PC-3 (cell line): ENCODE measurements around the gene GSTM2. TPM values are rescaled to one million over a fixed set of nuclear protein-coding genes. Genes with fewer than 3 reads are reported as not detected.

Experiments
- ATAC-seq: fragments of 200-7000 bp; cut with Tn5 transposase; 2 replicates; pipeline ENCODE4 v1.9.1; 2020; ENCODE audit warnings: mild to moderate bottlenecking, moderate library complexity
- BruUV-seq: library from RNA; stranded (reverse); fragments of 400-500 nt; replicated peaks from 2 replicates; lab custom pipeline; 2021; lab: Mats Ljungman, UMichigan
- CTCF ChIA-PET: fragments of 300-600 bp; sonication (Branson Sonifier 250); formaldehyde crosslinking; loops from one replicate; lab custom pipeline; 2022; ENCODE audit warnings: antibody characterized with exemption; lab: Charles Lee
- POLR2A ChIA-PET: fragments of 300-600 bp; sonication (Branson Sonifier 250); formaldehyde crosslinking; loops from one replicate; lab custom pipeline; 2022; ENCODE audit warnings: antibody characterized with exemption; ENCODE audit not compliant: unreplicated experiment; lab: Charles Lee
- DNase-seq: peaks from one replicate; pipeline ENCODE4 v3.0.0-alpha.2; 2015
- H2AFZ ChIP-seq: fragments of 300-600 bp; sonication (generic); 2 replicates; pipeline ENCODE4 v1.6.0; 2016; ENCODE audit warnings: antibody characterized with exemption, low read length
- H3F3A ChIP-seq: fragments of 300-600 bp; sonication (generic); one replicate; pipeline ENCODE4 v1.6.0; 2017; ENCODE audit warnings: antibody characterized with exemption, low read length, control low read depth, mild to moderate bottlenecking; ENCODE audit not compliant: unreplicated experiment
- H3K27ac ChIP-seq: fragments of 300-600 bp; sonication (generic); 2 replicates; pipeline ENCODE4 v1.5.1; 2016; ENCODE audit warnings: mild to moderate bottlenecking, low read length
- H3K27me3 ChIP-seq: fragments of 300-600 bp; sonication (generic); 2 replicates; pipeline ENCODE4 v1.6.1; 2016; ENCODE audit warnings: low read length, mixed read lengths
- H3K36me3 ChIP-seq: fragments of 300-600 bp; sonication (generic); 2 replicates; pipeline ENCODE4 v1.6.1; 2016; ENCODE audit warnings: low read depth, mixed run types, low read length, mixed read lengths
- H3K4me1 ChIP-seq: fragments of 300-600 bp; sonication (generic); 2 replicates; pipeline ENCODE4 v1.5.1; 2016; ENCODE audit warnings: low read length; ENCODE audit not compliant: insufficient read depth
- H3K4me2 ChIP-seq: fragments of 300-600 bp; sonication (generic); 2 replicates; pipeline ENCODE4 v1.6.0; 2016; ENCODE audit warnings: low read length
- H3K4me3 ChIP-seq: fragments of 300-600 bp; sonication (generic); 2 replicates; pipeline ENCODE4 v1.5.1; 2016; ENCODE audit warnings: mild to moderate bottlenecking, low read length, mixed read lengths
- H3K79me2 ChIP-seq: fragments of 300-600 bp; sonication (generic); 2 replicates; pipeline ENCODE4 v1.6.1; 2017; ENCODE audit warnings: low read length, mixed read lengths
- H3K9ac ChIP-seq: fragments of 300-600 bp; sonication (generic); 2 replicates; pipeline ENCODE4 v1.6.0; 2016; ENCODE audit warnings: mild to moderate bottlenecking, low read length
- H3K9me2 ChIP-seq: fragments of 300-600 bp; sonication (generic); replicated peaks from 2 replicates; pipeline ENCODE4 v1.6.1; 2016; ENCODE audit warnings: mixed run types, low read length, mixed read lengths
- H3K9me3 ChIP-seq: fragments of 300-600 bp; sonication (generic); 2 replicates; pipeline ENCODE4 v1.6.1; 2016; ENCODE audit warnings: low read length, mixed read lengths
- H4K20me1 ChIP-seq: fragments of 300-600 bp; sonication (generic); 2 replicates; pipeline ENCODE4 v1.6.1; 2016; ENCODE audit warnings: low read length, mixed read lengths
- EZH2 ChIP-seq: fragments of 300-600 bp; sonication (generic); IDR thresholded peaks from one replicate; pipeline ENCODE4 v1.6.1; 2017; ENCODE audit warnings: antibody characterized with exemption, mild to moderate bottlenecking, low read length; ENCODE audit not compliant: unreplicated experiment
- EZH2phosphoT487 ChIP-seq: fragments of 300-600 bp; sonication (generic); IDR thresholded peaks from 2 replicates; pipeline ENCODE4 v1.6.1; 2018; ENCODE audit warnings: mild to moderate bottlenecking, antibody characterized with exemption, low read length, borderline replicate concordance
- intact Hi-C: fragments of 100-400 bp; cut with micrococcal nuclease; formaldehyde crosslinking; loops from 2 replicates; pipeline ENCODE4 v1.9.0; 2023
- total RNA-seq: library from RNA; depleted of rRNA; stranded (reverse); fragments of >200 nt; gene quantifications from 2 replicates; pipeline ENCODE4 v1.2.3, GENCODE V29; 2014
- TF ChIP-seq, protein P1 (sequence below): fragments of 300-600 bp; sonication (generic); conservative IDR thresholded peaks from 2 replicates; pipeline ENCODE4 v1.5.1; 2017; ENCODE audit warnings: antibody characterized with exemption, low read depth, mild to moderate bottlenecking, low read length

The GSTM2 gene
- total RNA-seq, 1 experiment from 2014 or later: 38.6 TPM

GRCh38 chr1:109620841-109621286 lies 47.0 kb upstream of the GSTM2 start:
- TF ChIP-seq, protein P1, sequence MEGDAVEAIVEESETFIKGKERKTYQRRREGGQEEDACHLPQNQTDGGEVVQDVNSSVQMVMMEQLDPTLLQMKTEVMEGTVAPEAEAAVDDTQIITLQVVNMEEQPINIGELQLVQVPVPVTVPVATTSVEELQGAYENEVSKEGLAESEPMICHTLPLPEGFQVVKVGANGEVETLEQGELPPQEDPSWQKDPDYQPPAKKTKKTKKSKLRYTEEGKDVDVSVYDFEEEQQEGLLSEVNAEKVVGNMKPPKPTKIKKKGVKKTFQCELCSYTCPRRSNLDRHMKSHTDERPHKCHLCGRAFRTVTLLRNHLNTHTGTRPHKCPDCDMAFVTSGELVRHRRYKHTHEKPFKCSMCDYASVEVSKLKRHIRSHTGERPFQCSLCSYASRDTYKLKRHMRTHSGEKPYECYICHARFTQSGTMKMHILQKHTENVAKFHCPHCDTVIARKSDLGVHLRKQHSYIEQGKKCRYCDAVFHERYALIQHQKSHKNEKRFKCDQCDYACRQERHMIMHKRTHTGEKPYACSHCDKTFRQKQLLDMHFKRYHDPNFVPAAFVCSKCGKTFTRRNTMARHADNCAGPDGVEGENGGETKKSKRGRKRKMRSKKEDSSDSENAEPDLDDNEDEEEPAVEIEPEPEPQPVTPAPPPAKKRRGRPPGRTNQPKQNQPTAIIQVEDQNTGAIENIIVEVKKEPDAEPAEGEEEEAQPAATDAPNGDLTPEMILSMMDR: no peak
- TF ChIP-seq EZH2phosphoT487 (no peak), EZH2 (no peak)
- peak; percentile 92 for DNase-seq
- Histone ChIP-seq H3K4me1 (peaks cover 24% of the 10 kb centered on the region), H3K9ac (peak overlapping the region; percentile 88), H3K79me2 (peaks cover 52% of the 10 kb centered on the region), H2AFZ (peak overlapping the region; percentile 94), H3K27me3 (no peaks in the 10 kb centered on the region), H3K36me3 (no peaks in the 10 kb centered on the region), H3K4me2 (peak overlapping the region; percentile 99), H3K4me3 (peak overlapping the region; percentile 95), H3F3A (no peaks in the 10 kb centered on the region), H3K9me2 (no peaks in the 10 kb centered on the region), H4K20me1 (peaks cover 9% of the 10 kb centered on the region), H3K9me3 (no peaks in the 10 kb centered on the region), H3K27ac (peak overlapping the region; percentile 58)
- BruUV-seq: no TSS peak
- intact Hi-C loops: loop anchor here (1.0 kb wide), 1 partner anchor 73 kb away; the partner anchor contains the start of gene GNAI3
- CTCF ChIA-PET: interaction anchor here (0.8 to 1.5 kb wide), 4 partner anchors 10 to 73 kb away, joined by 4 to 5 read pairs (median 4); partner anchors contain the start of gene GNAI3
- ATAC-seq: peak; percentile 87
- POLR2A ChIA-PET: interaction anchor here (2.0 kb wide), 1 partner anchor 72 kb away, joined by 7 read pairs; the partner anchor contains the start of gene GNAI3

- Histone ChIP-seq H3K4me2 (peak overlapping the region; percentile 99), H3K27me3 (no peaks in the 10 kb centered on the region), H3K27ac (no peak overlapping the region), H3K4me3 (peak overlapping the region; percentile 95), H3F3A (no peaks in the 10 kb centered on the region), H2AFZ (no peak overlapping the region), H3K79me2 (peaks cover 52% of the 10 kb centered on the region), H3K36me3 (no peaks in the 10 kb centered on the region), H4K20me1 (peaks cover 9% of the 10 kb centered on the region), H3K9ac (peak overlapping the region; percentile 88), H3K9me2 (no peaks in the 10 kb centered on the region), H3K4me1 (peaks cover 24% of the 10 kb centered on the region), H3K9me3 (no peaks in the 10 kb centered on the region)
- ATAC-seq (no peak), DNase-seq (no peak)
- ChIA-PET CTCF (no interaction called here), POLR2A (no interaction called here)
- TSS peak; percentile 23 for BruUV-seq
- intact Hi-C loops: no loop called here
- TF ChIP-seq, protein P1: no peak
- TF ChIP-seq EZH2 (no peak), EZH2phosphoT487 (no peak)
Measured at GRCh38 chr1:109621379-109622136, 46.3 kb upstream of the GSTM2 start.
